ENCODE results near the gene TBXA2R. TPM values are rescaled to one million over a fixed set of nuclear protein-coding genes. Genes with fewer than 3 reads are reported as not detected.
A peak's percentile ranks its signal among the peaks of the same experiment; 100 is the strongest.

The TBXA2R gene
- total RNA-seq, 1 experiment from 2014 or later, result not detected

GRCh38 chr19:3573858-3574637, 32.6 kb downstream of the TBXA2R start:
- Histone ChIP-seq H3K9me3 (ENCODE audit: insufficient read depth, low read depth) (no peaks in the 10 kb centered on the region), H3K4me3 (peak overlapping the region; percentile 85; the same call in 1 of the 2 replicates), H3F3A (ENCODE audit: insufficient read depth, low read depth) (no peaks in the 10 kb centered on the region; the same call in 1 of the 2 replicates), H3K36me3 (ENCODE audit: low read depth) (no peaks in the 10 kb centered on the region), H3K27ac (no peak overlapping the region), H4K20me1 (ENCODE audit: insufficient read depth) (peaks cover 10% of the 10 kb centered on the region), H3K4me2 (peak overlapping the region; percentile 79), H3K79me2 (ENCODE audit: low read depth) (peaks cover 6% of the 10 kb centered on the region), H3K27me3 (ENCODE audit: insufficient read depth, low read depth) (no peaks in the 10 kb centered on the region), H3K4me1 (replicated peaks; ENCODE audit: insufficient read depth) (peaks cover 6% of the 10 kb centered on the region; the same call in 1 of the 2 replicates), H2AFZ (no peak overlapping the region), H3K9me2 (ENCODE audit: insufficient read depth) (no peaks in the 10 kb centered on the region)
- intact Hi-C loops (cut with micrococcal nuclease; ENCODE audit: unreplicated experiment), result no loop called here
- no TSS peak for BruUV-seq (replicated peaks)
- TF ChIP-seq EZH2 (IDR thresholded peaks at IDR 0.05; ENCODE audit: low read depth), result no peak
- TF ChIP-seq, protein P1, sequence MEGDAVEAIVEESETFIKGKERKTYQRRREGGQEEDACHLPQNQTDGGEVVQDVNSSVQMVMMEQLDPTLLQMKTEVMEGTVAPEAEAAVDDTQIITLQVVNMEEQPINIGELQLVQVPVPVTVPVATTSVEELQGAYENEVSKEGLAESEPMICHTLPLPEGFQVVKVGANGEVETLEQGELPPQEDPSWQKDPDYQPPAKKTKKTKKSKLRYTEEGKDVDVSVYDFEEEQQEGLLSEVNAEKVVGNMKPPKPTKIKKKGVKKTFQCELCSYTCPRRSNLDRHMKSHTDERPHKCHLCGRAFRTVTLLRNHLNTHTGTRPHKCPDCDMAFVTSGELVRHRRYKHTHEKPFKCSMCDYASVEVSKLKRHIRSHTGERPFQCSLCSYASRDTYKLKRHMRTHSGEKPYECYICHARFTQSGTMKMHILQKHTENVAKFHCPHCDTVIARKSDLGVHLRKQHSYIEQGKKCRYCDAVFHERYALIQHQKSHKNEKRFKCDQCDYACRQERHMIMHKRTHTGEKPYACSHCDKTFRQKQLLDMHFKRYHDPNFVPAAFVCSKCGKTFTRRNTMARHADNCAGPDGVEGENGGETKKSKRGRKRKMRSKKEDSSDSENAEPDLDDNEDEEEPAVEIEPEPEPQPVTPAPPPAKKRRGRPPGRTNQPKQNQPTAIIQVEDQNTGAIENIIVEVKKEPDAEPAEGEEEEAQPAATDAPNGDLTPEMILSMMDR (conservative IDR thresholded peaks at IDR 0.05), result no peak
- peak; percentile 83 to 91 for DNase-seq
- ChIA-PET CTCF (interaction anchor here (0.5 kb wide), 1 partner anchor 414 kb away, joined by 7 read pairs; no protein-coding TSS in a partner anchor), POLR2A (ENCODE audit: unreplicated experiment) (interaction anchor here (0.5 to 0.6 kb wide), 2 partner anchors 16 to 17 kb away, joined by 3 to 9 read pairs; no protein-coding TSS in a partner anchor)

DNA sequence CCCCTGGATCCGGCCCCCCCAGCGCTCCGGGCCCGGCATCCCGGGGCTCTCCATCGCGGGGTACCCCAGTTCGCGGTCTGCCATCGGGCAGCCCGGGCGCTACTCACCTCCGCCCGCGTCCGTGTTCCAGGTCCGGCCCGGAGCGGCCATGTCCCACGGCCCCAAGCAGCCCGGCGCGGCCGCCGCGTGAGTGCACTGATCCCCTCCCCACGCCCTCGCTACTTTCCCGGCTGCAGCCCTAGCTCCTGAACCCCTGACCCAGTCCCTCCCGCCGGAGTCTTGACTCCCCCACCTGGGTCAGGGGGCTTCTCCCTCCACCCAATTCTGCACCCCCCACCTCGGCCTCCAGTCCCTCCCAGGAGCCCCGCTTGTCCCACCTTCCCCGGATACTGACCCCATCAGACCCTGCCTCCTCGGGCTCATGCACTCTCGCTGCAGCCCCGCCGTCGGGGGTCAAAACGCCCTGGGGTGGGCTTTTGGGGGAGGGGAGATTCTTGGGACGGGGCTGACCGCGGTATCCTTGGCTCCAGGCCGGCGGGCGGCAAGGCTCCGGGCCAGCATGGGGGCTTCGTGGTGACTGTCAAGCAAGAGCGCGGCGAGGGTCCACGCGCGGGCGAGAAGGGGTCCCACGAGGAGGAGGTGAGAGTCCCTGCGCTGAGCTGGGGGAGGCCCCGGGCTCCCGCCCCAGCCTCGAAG, 33.4 kb downstream of the TBXA2R start:
- Histone ChIP-seq H3K27ac (peak overlapping the region; percentile 16; the same call in 1 of the 2 replicates), H3K36me3 (ENCODE audit: low read depth) (no peaks in the 10 kb centered on the region), H3K4me1 (replicated peaks; ENCODE audit: insufficient read depth) (peaks cover 6% of the 10 kb centered on the region; the same call in 1 of the 2 replicates), H4K20me1 (ENCODE audit: insufficient read depth) (peaks cover 10% of the 10 kb centered on the region), H3K27me3 (ENCODE audit: insufficient read depth, low read depth) (no peaks in the 10 kb centered on the region), H2AFZ (peak overlapping the region; percentile 71), H3K4me2 (peak overlapping the region; percentile 79), H3F3A (ENCODE audit: insufficient read depth, low read depth) (no peaks in the 10 kb centered on the region; the same call in 1 of the 2 replicates), H3K4me3 (peak overlapping the region; percentile 85), H3K9me3 (ENCODE audit: insufficient read depth, low read depth) (no peaks in the 10 kb centered on the region), H3K9me2 (ENCODE audit: insufficient read depth) (no peaks in the 10 kb centered on the region), H3K79me2 (ENCODE audit: low read depth) (peaks cover 6% of the 10 kb centered on the region)
- no peak for TF ChIP-seq EZH2 (IDR thresholded peaks at IDR 0.05; ENCODE audit: low read depth)
- TF ChIP-seq, protein P1 (conservative IDR thresholded peaks at IDR 0.05), result no peak
- no peak for DNase-seq
- TSS peak; percentile 59 for BruUV-seq (replicated peaks)
- ChIA-PET POLR2A (ENCODE audit: unreplicated experiment) (interaction anchor here (0.5 to 0.6 kb wide), 2 partner anchors 15 to 17 kb away, joined by 3 to 9 read pairs; no protein-coding TSS in a partner anchor), CTCF (interaction anchor here (0.5 kb wide), 1 partner anchor 415 kb away, joined by 7 read pairs; no protein-coding TSS in a partner anchor)
- intact Hi-C loops (cut with micrococcal nuclease; ENCODE audit: unreplicated experiment), result no loop called here

DNA sequence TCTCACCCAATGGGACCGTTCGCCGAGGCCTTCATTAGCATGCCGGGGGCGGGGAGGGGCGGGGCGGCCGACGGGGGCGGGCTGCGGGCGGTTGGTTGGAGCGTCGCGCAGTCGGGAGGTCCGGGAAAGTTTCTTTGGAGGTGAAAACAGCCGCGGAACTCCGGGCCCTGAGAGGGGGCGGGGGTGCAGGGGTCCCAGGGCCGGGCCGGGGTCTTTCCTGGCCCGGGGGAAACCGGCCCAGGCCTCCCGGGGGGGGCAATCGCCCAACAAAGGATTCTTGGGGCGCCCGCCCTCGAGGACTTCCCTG, 33.9 kb downstream of the TBXA2R start, which contains the start of gene HMG20B:
Gene HMG20B, plus strand, starts transcription at position 90 of the 307 bp plus-strand sequence. CDS start 366 bp downstream, outside the sequence.
- H3K4me2 ChIP-seq, result peak within 1 kb of the TSS; percentile 79
- peak within 1 kb of the TSS; percentile 85 for H3K4me3 ChIP-seq
- peaks cover 6% of the 10 kb centered on the region for H3K79me2 ChIP-seq (ENCODE audit: low read depth)
- POLR2A ChIA-PET (ENCODE audit: unreplicated experiment), result no interaction called here
- H3K36me3 ChIP-seq (ENCODE audit: low read depth), result no peaks in the 10 kb centered on the region
- no peaks in the 10 kb centered on the region for H3K9me3 ChIP-seq (ENCODE audit: insufficient read depth, low read depth)
- peak within 1 kb of the TSS; percentile 71 for H2AFZ ChIP-seq
- no TSS peak for BruUV-seq (replicated peaks)
- no peak for DNase-seq
- H3K27ac ChIP-seq, result peak within 1 kb of the TSS; percentile 16; the same call in 1 of the 2 replicates
- peaks cover 10% of the 10 kb centered on the region for H4K20me1 ChIP-seq (ENCODE audit: insufficient read depth)
- no peaks in the 10 kb centered on the region for H3K27me3 ChIP-seq (ENCODE audit: insufficient read depth, low read depth)
- no peaks in the 10 kb centered on the region for H3K9me2 ChIP-seq (ENCODE audit: insufficient read depth)
- CTCF ChIA-PET, result no interaction called here
- TF ChIP-seq, protein P1 (conservative IDR thresholded peaks at IDR 0.05), result no peak
- peaks cover 6% of the 10 kb centered on the region; the same call in 1 of the 2 replicates for H3K4me1 ChIP-seq (replicated peaks; ENCODE audit: insufficient read depth)
- intact Hi-C loops (cut with micrococcal nuclease; ENCODE audit: unreplicated experiment), result no loop called here
- H3F3A ChIP-seq (ENCODE audit: insufficient read depth, low read depth), result no peaks in the 10 kb centered on the region; the same call in 1 of the 2 replicates

Data from PC-9 (cell line).